Measurements from ENCODE around the gene LRRC45. TPM values are rescaled to one million over a fixed set of nuclear protein-coding genes. Genes with fewer than 3 reads are reported as not detected.

LRRC45 gene
- total and polyA plus RNA-seq, 9 of the 15 experiments (the other 6 are each of a cell fraction or from before 2014, with no cell fraction given), result 3.5 to 21.5 (median 11.2) TPM; not detected in 2

DNA sequence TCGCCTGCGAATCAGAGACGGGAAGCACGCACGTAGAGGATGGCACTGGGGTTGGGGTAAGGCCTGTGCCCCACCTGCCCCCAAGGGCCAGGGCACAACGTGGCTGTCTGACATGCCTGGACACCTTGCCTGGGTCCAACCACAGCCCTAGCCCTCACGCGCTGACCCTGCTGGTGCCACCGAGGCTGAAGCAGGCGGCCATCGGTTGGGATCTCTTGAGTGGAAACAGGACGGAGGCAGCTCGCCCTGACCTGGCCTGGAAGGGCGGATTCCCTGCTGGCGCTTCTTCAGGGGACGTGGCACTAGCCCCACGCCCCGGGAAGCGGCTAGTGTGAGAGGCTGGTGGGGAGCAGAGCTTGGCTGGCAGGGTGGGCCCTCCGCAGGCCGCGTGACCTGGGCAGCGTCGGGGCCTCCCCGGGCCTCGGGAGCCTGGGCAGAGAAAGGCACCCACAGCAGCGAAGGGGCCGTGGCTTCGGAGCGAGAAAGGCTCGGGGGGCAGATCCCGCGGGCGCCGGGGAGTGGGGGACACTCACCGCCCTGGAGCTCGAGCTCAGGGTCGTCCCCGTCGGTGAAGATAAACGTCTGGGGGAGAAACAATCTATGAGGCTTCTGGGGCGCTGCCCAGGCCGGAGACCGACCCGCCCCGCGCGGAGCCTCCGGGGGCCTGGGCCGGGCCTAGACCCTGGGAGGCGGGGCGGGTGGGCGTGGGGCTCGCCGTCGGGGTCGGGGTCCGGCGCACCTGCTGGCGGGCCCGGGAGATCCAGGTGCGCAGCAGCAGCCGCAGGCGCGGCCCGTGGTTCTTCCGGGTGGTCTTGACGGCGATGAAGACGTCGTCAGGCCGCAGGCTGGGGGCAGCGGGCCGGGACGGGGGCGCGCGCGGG is 27.9 kb downstream of the LRRC45 start:
- Histone ChIP-seq H3K9me1 (ENCODE audit: control insufficient read depth, insufficient read depth, low read length) (peaks cover 2% of the 10 kb centered on the region), H2AFZ (ENCODE audit: low read depth, low read length) (peak overlapping the region; percentile 44), H3K4me3 (peak overlapping the region; percentile 98), H3K27me3 (ENCODE audit: control insufficient read depth in 2 of 2, insufficient read depth in 2 of 2, low read length in 2 of 2) (no peaks in the 10 kb centered on the region), H3K9ac (ENCODE audit: insufficient read depth in 1 of 2, low read depth in 2 of 2, low read length in 2 of 2) (peak overlapping the region; percentile 78 to 97), H3K36me3 (ENCODE audit: control insufficient read depth, insufficient read depth, low read length) (peaks cover 68% of the 10 kb centered on the region; the same call in 2 of the 3 replicates), H3K4me2 (ENCODE audit: insufficient read depth, low read length) (peak overlapping the region; percentile 76), H3K27ac (ENCODE audit: extremely low read depth, low read depth, low read length) (peak overlapping the region; percentile 63; the same call in 2 of the 3 replicates), H3K79me2 (ENCODE audit: control insufficient read depth, insufficient read depth, low read length) (peaks cover 28% of the 10 kb centered on the region), H3K4me1 (replicated peaks in 1 of 2; ENCODE audit: control insufficient read depth in 2 of 2, insufficient read depth in 2 of 2, low read length in 2 of 2) (peaks cover 6 to 90% of the 10 kb centered on the region in 2 experiments; a peak in 3 of 5 replicates), H4K20me1 (replicated peaks; ENCODE audit: control insufficient read depth, insufficient read depth, low read length) (0 out of 2 replicates have a peak, but pooled peaks cover 4% of the 10 kb centered on the region), H3K9me3 (replicated peaks; ENCODE audit: control insufficient read depth, insufficient read depth, low read depth, low read length) (no peaks in the 10 kb centered on the region)
- DNase-seq (ENCODE audit: extremely low read depth in 1 of 4, low spot score in 3 of 4) (peak in 3 of 4 experiments; percentile 49 to 84 (median 81)), FAIRE-seq (no peak), ATAC-seq (peak; percentile 30)
- no TSS peak for BruUV-seq (replicated peaks)
- CTCF ChIA-PET (ENCODE audit: low intra/inter-chr PET ratio), result no interaction called here
- intact Hi-C loops (cut with micrococcal nuclease), result no loop called here
- POLR2A ChIA-PET, result interaction anchor here (0.7 to 1.8 kb wide), 3 partner anchors 9 to 244 kb away, joined by 3 to 7 read pairs (median 4); no protein-coding TSS in a partner anchor
- in situ Hi-C loops (cut with MboI), result no loop called here
- 41% methylated on average over 33 of the region's 79 CpGs for WGBS (ENCODE audit: insufficient coverage, low coverage, missing lambda C conversion rate)
- peak; percentile 50; the same call in 1 of the 2 replicates for TF ChIP-seq RBFOX2 (IDR thresholded peaks at IDR 0.05; ENCODE audit: low read depth, low read length)
- TF ChIP-seq BRCA1 (IDR thresholded peaks at IDR 0.05), result no peak
- TF ChIP-seq BRCA1 (CRISPR knock-in tag; IDR thresholded peaks at IDR 0.05), result 0 out of 2 replicates have a peak, but pooled peaks have one; percentile 41
- TF ChIP-seq ZFX (CRISPR knock-in tag; IDR thresholded peaks at IDR 0.05), result peak; percentile 61
- TF ChIP-seq NR3C1 (CRISPR knock-in tag; IDR thresholded peaks at IDR 0.05), result 0 out of 2 replicates have a peak, but pooled peaks have one; percentile 17
- TF ChIP-seq FOXK2 (conservative IDR thresholded peaks at IDR 0.05 in 1 of 2, IDR thresholded peaks at IDR 0.05 in 1 of 2; ENCODE audit: low read depth in 2 of 2), result no peak
- no peak for TF ChIP-seq TBL1XR1 (IDR thresholded peaks at IDR 0.05; ENCODE audit: low read length in 2 of 2)
- TF ChIP-seq, protein P1, sequence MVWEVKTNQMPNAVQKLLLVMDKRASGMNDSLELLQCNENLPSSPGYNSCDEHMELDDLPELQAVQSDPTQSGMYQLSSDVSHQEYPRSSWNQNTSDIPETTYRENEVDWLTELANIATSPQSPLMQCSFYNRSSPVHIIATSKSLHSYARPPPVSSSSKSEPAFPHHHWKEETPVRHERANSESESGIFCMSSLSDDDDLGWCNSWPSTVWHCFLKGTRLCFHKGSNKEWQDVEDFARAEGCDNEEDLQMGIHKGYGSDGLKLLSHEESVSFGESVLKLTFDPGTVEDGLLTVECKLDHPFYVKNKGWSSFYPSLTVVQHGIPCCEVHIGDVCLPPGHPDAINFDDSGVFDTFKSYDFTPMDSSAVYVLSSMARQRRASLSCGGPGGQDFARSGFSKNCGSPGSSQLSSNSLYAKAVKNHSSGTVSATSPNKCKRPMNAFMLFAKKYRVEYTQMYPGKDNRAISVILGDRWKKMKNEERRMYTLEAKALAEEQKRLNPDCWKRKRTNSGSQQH (CRISPR knock-in tag; IDR thresholded peaks at IDR 0.05), result no peak
- TF ChIP-seq, protein P2, sequence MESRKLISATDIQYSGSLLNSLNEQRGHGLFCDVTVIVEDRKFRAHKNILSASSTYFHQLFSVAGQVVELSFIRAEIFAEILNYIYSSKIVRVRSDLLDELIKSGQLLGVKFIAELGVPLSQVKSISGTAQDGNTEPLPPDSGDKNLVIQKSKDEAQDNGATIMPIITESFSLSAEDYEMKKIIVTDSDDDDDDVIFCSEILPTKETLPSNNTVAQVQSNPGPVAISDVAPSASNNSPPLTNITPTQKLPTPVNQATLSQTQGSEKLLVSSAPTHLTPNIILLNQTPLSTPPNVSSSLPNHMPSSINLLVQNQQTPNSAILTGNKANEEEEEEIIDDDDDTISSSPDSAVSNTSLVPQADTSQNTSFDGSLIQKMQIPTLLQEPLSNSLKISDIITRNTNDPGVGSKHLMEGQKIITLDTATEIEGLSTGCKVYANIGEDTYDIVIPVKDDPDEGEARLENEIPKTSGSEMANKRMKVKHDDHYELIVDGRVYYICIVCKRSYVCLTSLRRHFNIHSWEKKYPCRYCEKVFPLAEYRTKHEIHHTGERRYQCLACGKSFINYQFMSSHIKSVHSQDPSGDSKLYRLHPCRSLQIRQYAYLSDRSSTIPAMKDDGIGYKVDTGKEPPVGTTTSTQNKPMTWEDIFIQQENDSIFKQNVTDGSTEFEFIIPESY (CRISPR knock-in tag; IDR thresholded peaks at IDR 0.05), result peak; percentile 36; the same call in 1 of the 2 replicates
- TF ChIP-seq, protein P3, sequence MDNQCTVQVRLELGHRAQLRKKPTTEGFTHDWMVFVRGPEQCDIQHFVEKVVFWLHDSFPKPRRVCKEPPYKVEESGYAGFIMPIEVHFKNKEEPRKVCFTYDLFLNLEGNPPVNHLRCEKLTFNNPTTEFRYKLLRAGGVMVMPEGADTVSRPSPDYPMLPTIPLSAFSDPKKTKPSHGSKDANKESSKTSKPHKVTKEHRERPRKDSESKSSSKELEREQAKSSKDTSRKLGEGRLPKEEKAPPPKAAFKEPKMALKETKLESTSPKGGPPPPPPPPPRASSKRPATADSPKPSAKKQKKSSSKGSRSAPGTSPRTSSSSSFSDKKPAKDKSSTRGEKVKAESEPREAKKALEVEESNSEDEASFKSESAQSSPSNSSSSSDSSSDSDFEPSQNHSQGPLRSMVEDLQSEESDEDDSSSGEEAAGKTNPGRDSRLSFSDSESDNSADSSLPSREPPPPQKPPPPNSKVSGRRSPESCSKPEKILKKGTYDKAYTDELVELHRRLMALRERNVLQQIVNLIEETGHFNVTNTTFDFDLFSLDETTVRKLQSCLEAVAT (IDR thresholded peaks at IDR 0.05), result 0 out of 4 replicates have a peak, but pooled peaks of 1 of the 2 experiments have one; percentile 26
- no peak for TF ChIP-seq FOXJ2 (tag; IDR thresholded peaks at IDR 0.05)
- peak; percentile 60; the same call in 1 of the 2 replicates for TF ChIP-seq KAT7 (CRISPR knock-in tag; IDR thresholded peaks at IDR 0.05; ENCODE audit: borderline replicate concordance)
- TF ChIP-seq, protein P4, sequence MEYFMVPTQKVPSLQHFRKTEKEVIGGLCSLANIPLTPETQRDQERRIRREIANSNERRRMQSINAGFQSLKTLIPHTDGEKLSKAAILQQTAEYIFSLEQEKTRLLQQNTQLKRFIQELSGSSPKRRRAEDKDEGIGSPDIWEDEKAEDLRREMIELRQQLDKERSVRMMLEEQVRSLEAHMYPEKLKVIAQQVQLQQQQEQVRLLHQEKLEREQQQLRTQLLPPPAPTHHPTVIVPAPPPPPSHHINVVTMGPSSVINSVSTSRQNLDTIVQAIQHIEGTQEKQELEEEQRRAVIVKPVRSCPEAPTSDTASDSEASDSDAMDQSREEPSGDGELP (CRISPR knock-in tag; IDR thresholded peaks at IDR 0.05; ENCODE audit: borderline replicate concordance), result peak; percentile 26; the same call in 1 of the 2 replicates
- TF ChIP-seq SMARCA5 (IDR thresholded peaks at IDR 0.05), result no peak
- no peak for TF ChIP-seq NCOA2 (IDR thresholded peaks at IDR 0.05; ENCODE audit: partially characterized antibody in 2 of 2)
